GM12878 (cell line): ENCODE measurements around the gene TTC9C. TPM values are rescaled to one million over a fixed set of nuclear protein-coding genes. Genes with fewer than 3 reads are reported as not detected.
"Not testable (repeated sequence)": the region's sequence is repeated elsewhere in the genome, so short reads cannot be mapped to it uniquely, and the experiment has no call there.

Experiments used
- ATAC-seq: fragments of 200-7000 bp; cut with Tn5 transposase; 3 replicates; pipeline ENCODE4 v1.9.1; 2020; ENCODE audit warnings: mild to moderate bottlenecking, moderate library complexity
- BruUV-seq: library from RNA; stranded (reverse); fragments of 400-500 nt; replicated peaks from 2 replicates; lab custom pipeline; 2021; lab: Mats Ljungman, UMichigan
- CTCF ChIA-PET: fragments of 300-600 bp; sonication (Branson Sonifier 250); formaldehyde crosslinking; extraction: SDS; loops from one replicate; lab custom pipeline; 2021; ENCODE audit warnings: inconsistent platforms; lab: Yijun Ruan, JAX
- POLR2A ChIA-PET: fragments of 350-600 bp; formaldehyde crosslinking; extraction: SDS; loops from one replicate; lab custom pipeline; 2021; ENCODE audit warnings: inconsistent platforms; lab: Charles Lee
- RAD21 ChIA-PET: fragments of 300-600 bp; sonication (Branson Sonifier 250); formaldehyde crosslinking; loops from one replicate; lab custom pipeline; 2023; ENCODE audit warnings: antibody characterized with exemption; ENCODE audit not compliant: unreplicated experiment; lab: Charles Lee
- SMC1A ChIA-PET: fragments of 300-600 bp; sonication (Branson Sonifier 250); formaldehyde crosslinking; loops from one replicate; lab custom pipeline; 2023; ENCODE audit not compliant: unreplicated experiment, uncharacterized antibody; lab: Charles Lee
- DNase-seq: peaks from one replicate; pipeline ENCODE4 v3.0.0-alpha.2; 2011; ENCODE audit warnings: low read depth, low spot score
- FAIRE-seq: peaks from 3 replicates; lab custom pipeline; 2011; peaks lifted over from hg19 to GRCh38; lab: Jason Lieb, UNC
- H2AFZ ChIP-seq: 2 replicates; pipeline ENCODE4 v1.6.0; 2011; ENCODE audit warnings: low read depth, low read length, control low read depth; ENCODE audit not compliant: control insufficient read depth
- H3K27ac ChIP-seq: 2 replicates; pipeline ENCODE4 v1.5.1; 2011; ENCODE audit warnings: control low read depth; ENCODE audit not compliant: control insufficient read depth, insufficient read depth
- H3K27me3 ChIP-seq, 2 experiments: replicated peaks in 1 of 2; 2 replicates each; pipeline versions ENCODE4 v1.6.0 to v1.6.1; 2011; ENCODE audit warnings: low read length in 1 of 2; ENCODE audit not compliant: control insufficient read depth in 2 of 2, insufficient read depth in 2 of 2
- H3K36me3 ChIP-seq, 2 experiments: 2 replicates each; pipeline ENCODE4 v1.5.1; 2011; ENCODE audit warnings: low read length in 1 of 2; ENCODE audit not compliant: control insufficient read depth in 2 of 2, insufficient read depth in 2 of 2
- H3K4me1 ChIP-seq: 2 replicates; pipeline ENCODE4 v1.6.1; 2011; ENCODE audit warnings: mild to moderate bottlenecking, low read length, moderate library complexity, mixed read lengths; ENCODE audit not compliant: control insufficient read depth, insufficient read depth
- H3K4me2 ChIP-seq: 2 replicates; pipeline ENCODE4 v1.6.0; 2011; ENCODE audit warnings: control low read depth; ENCODE audit not compliant: control insufficient read depth, insufficient read depth
- H3K4me3 ChIP-seq: fragments of 200-600 bp; sonication (generic); 2 replicates; pipeline ENCODE4 v1.5.1; 2016
- H3K79me2 ChIP-seq: 2 replicates; pipeline ENCODE4 v1.6.0; 2011; ENCODE audit warnings: low read length; ENCODE audit not compliant: control insufficient read depth, insufficient read depth
- H3K9ac ChIP-seq: 2 replicates; pipeline ENCODE4 v1.8.0; 2011; ENCODE audit warnings: low read length, control low read depth, mixed read lengths; ENCODE audit not compliant: control insufficient read depth, insufficient read depth
- H3K9me3 ChIP-seq: replicated peaks from 3 replicates; pipeline ENCODE4 v1.5.1; 2011; ENCODE audit warnings: mild to moderate bottlenecking, low read length; ENCODE audit not compliant: control insufficient read depth, insufficient read depth
- H4K20me1 ChIP-seq: 2 replicates; pipeline ENCODE4 v1.6.0; 2011; ENCODE audit not compliant: control insufficient read depth, insufficient read depth
- BCLAF1 ChIP-seq: fragments of 450-650 bp; IDR thresholded peaks from 2 replicates; pipeline ENCODE4 v1.6.1; 2017; ENCODE audit warnings: antibody characterized with exemption, mild to moderate bottlenecking, moderate library complexity
- CHD4 ChIP-seq: fragments of 200-600 bp; sonication (generic); IDR thresholded peaks from 2 replicates; pipeline ENCODE4 v1.6.1; 2016; ENCODE audit warnings: mild to moderate bottlenecking
- SUZ12 ChIP-seq: fragments of 200-600 bp; sonication (generic); IDR thresholded peaks from one replicate; pipeline ENCODE4 v1.6.1; 2018; ENCODE audit warnings: antibody characterized with exemption, mild to moderate bottlenecking; ENCODE audit not compliant: unreplicated experiment
- TARDBP ChIP-seq: IDR thresholded peaks from 2 replicates; pipeline ENCODE4 v1.6.1; 2016; ENCODE audit warnings: borderline replicate concordance
- TBL1XR1 ChIP-seq: IDR thresholded peaks from 2 replicates; pipeline ENCODE4 v1.6.1; 2012; ENCODE audit warnings: low read depth, low read length, improper control_type of control experiment
- WGBS: methylation state at CpG from one replicate; pipeline ENCODE4 v1.1.6; 2016; ENCODE audit warnings: low lambda C conversion rate; ENCODE audit not compliant: insufficient replicate concordance, insufficient coverage; ENCODE audit errors: missing lambda C conversion rate; 5-methylcytosine and 5-hydroxymethylcytosine counted together
- in situ Hi-C: fragments of 300-500 bp; cut with MboI; formaldehyde crosslinking; loops from 9 replicates; pipeline ENCODE4 v1.14.3; 2018; ENCODE audit warnings: mixed read lengths
- intact Hi-C: fragments of 100-400 bp; cut with micrococcal nuclease; formaldehyde crosslinking; loops from one replicate; pipeline ENCODE4 v1.14.2; 2022; ENCODE audit not compliant: unreplicated experiment
- polyA plus RNA-seq, 11 experiments: library from polyadenylated mRNA; depleted of rRNA in 4 of 11; unstranded in 6 of 11; stranded (reverse) in 5 of 11; fragments of >200 nt; fragmentation: Nextera tagmentation in 4 of 11; fragmentation: Illumina TruSeq in 1 of 11; extraction: Ambion mirVana in 4 of 11; extraction: Trizol in 1 of 11; gene quantifications; 1 replicate in 1 of 11; 2 replicates in 10 of 11; pipeline versions ENCODE4 v1.2.1 to v1.2.3, GENCODE V29; 2011 to 2016; ENCODE audit warnings: inconsistent platforms in 2 of 11, missing spikeins in 2 of 11, low read depth in 1 of 11
- total RNA-seq, 4 experiments: library from RNA; depleted of rRNA in 3 of 4; stranded (reverse); fragments of >200 nt in 3 of 4; fragmentation: Illumina TruSeq in 1 of 4; extraction: Trizol in 1 of 4; gene quantifications; 2 replicates each; pipeline versions ENCODE4 v1.2.1 to v1.2.3, GENCODE V29; 2013 to 2021

TTC9C gene
- total and polyA plus RNA-seq, 10 of the 15 experiments (the other 5 are each of a cell fraction or from before 2014, with no cell fraction given): 42.0 to 72.3 (median 50.4) TPM

- no TSS peak for BruUV-seq
- RAD21 ChIA-PET: no interaction called here
- no peaks in the 10 kb centered on the region; a peak in 1 of 4 replicates for H3K36me3 ChIP-seq
- TF ChIP-seq TARDBP: no peak
- TF ChIP-seq CHD4: no peak
- TF ChIP-seq BCLAF1: no peak
- TF ChIP-seq TBL1XR1: no peak
- TF ChIP-seq SUZ12: no peak
- H3K4me3 ChIP-seq: no peak overlapping the region
- no peaks in the 10 kb centered on the region for H3K9me3 ChIP-seq
- FAIRE-seq: no peak
- no peak overlapping the region for H3K4me2 ChIP-seq
- CTCF ChIA-PET: interaction anchor here (1.3 kb wide), 1 partner anchor 14 kb away, joined by 3 read pairs; the partner anchor contains the start of gene POLR2G
- no peak overlapping the region for H2AFZ ChIP-seq
- DNase-seq: no peak
- no peaks in the 10 kb centered on the region; the same call in 1 of the 2 replicates for H3K79me2 ChIP-seq
- intact Hi-C loops: no loop called here
- no peaks in the 10 kb centered on the region for H4K20me1 ChIP-seq
- no peak for ATAC-seq
- no peak overlapping the region for H3K9ac ChIP-seq
- H3K4me1 ChIP-seq: no peaks in the 10 kb centered on the region; the same call in 1 of the 2 replicates
- H3K27ac ChIP-seq: no peak overlapping the region
- POLR2A ChIA-PET: interaction anchor here (0.6 to 1.1 kb wide), 3 partner anchors 13 to 148 kb away, joined by 3 to 4 read pairs (median 4); no protein-coding TSS in a partner anchor
- SMC1A ChIA-PET: interaction anchor here (0.5 to 1.7 kb wide), 6 partner anchors 11 to 244 kb away, joined by 3 to 8 read pairs (median 3); partner anchors contain the start of gene WDR74
- 87% methylated on average over 9 of the region's 9 CpGs for WGBS
- in situ Hi-C loops: no loop called here
- H3K27me3 ChIP-seq: no peaks in the 10 kb centered on the region
Observed at GRCh38 chr11:62747475-62748160, 19.3 kb downstream of the TTC9C start.

- POLR2A ChIA-PET: interaction anchor here (2.3 kb wide), 1 partner anchor 23 kb away, joined by 6 read pairs; the partner anchor contains the start of gene HNRNPUL2
- H3K36me3 ChIP-seq, intact Hi-C loops, in situ Hi-C loops, H3K79me2 ChIP-seq, H3K27ac ChIP-seq, FAIRE-seq, DNase-seq, ATAC-seq, H3K27me3 ChIP-seq, H3K4me1 ChIP-seq, H3K4me2 ChIP-seq, H3K9ac ChIP-seq, RAD21 ChIA-PET, H4K20me1 ChIP-seq, BruUV-seq, H2AFZ ChIP-seq, CTCF ChIA-PET, H3K9me3 ChIP-seq, H3K4me3 ChIP-seq: not testable (repeated sequence)
- SMC1A ChIA-PET: interaction anchor here (1.9 kb wide), 1 partner anchor 8 kb away, joined by 5 read pairs; no protein-coding TSS in a partner anchor
- WGBS: 90% methylated on average over 5 of the region's 5 CpGs
Observed at GRCh38 chr11:62749931-62750330, 21.6 kb downstream of the TTC9C start.
